Measurements from ENCODE around the gene KLF6. TPM values are rescaled to one million over a fixed set of nuclear protein-coding genes. Genes with fewer than 3 reads are reported as not detected.

Gene KLF6
- total and polyA plus RNA-seq, 8 donors = 25.9 to 187 (median 94.0) TPM

DNA sequence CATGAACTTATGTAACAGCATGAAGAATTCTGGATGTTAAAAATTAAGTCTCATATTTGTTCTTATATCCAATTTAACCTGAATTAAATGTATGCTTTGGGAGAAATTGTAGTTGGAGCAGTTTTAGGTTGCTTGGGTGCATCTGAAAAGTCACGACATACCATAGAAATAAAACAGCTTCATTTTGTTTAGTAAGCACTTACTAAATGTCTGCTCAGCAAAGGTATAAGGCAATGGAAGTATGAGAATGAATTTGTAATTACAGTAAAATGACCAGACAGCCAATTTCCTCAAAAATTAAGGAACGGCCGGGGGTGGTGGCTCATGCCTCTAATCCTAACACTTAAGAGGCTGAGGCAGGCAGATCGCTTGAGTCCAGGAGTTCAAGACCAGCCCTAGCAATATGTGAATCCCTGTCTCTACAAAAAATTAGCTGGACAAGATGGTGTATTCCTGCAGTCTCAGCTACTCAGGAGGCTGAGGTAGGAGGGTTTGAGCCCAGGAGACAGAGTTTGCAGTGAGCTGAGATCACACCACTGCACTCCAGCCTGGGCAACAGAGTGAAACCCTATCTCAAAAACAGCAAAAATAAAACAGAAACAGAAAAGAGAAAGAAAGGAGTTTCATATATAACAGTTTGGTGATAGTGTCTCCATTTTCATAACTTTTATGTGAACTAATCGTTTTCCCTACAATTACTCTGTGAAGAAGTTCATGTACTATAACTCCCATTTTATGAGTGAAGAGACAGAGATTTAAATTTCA, 47.2 kb upstream of the KLF6 start:
- peaks cover 24 to 47% (median 37%) of the 10 kb centered on the region in 4 donors for H3K4me1 ChIP-seq
- H3K27ac ChIP-seq = no peak overlapping the region
- intact Hi-C loops (cut with DNase I; ENCODE audit: low total_unique reads) = no loop called here
- no peak for DNase-seq
- H3K4me3 ChIP-seq = no peak overlapping the region
- H3K9me3 ChIP-seq = no peaks in the 10 kb centered on the region
- no peaks in the 10 kb centered on the region for H3K27me3 ChIP-seq
- no peak for TF ChIP-seq CTCF (IDR thresholded peaks at IDR 0.05)
- TF ChIP-seq POLR2AphosphoS5 (IDR thresholded peaks at IDR 0.05) = no peak
- TF ChIP-seq POLR2A (IDR thresholded peaks at IDR 0.05) = no peak
- no peak for TF ChIP-seq EP300 (IDR thresholded peaks at IDR 0.05)
- no peaks in the 10 kb centered on the region for H3K36me3 ChIP-seq
- WGBS, 5 donors = 80 to 92% (median 91%) methylated on average over 5 of the region's 5 CpGs

DNA sequence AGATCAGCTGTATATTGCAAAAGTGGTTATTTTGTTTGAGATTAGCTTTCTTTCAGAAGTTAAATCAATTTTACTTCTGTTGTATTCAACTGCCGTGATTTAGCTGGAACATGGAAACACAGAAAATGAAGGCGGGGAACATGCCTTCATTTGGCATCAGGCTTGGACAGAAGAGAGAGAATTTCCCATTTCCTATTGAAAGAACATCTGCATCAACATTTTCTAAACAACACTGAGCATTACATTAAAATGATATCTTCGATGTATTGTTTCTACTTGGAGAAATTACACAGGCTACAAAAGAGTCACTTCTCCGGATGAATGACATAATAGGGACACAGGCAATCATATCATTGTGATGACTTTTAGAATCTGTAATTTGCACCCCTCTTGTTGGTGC, 46.6 kb upstream of the KLF6 start:
- Histone ChIP-seq H3K27me3 (no peaks in the 10 kb centered on the region), H3K27ac (no peak overlapping the region), H3K4me1 (peaks cover 24 to 47% (median 36%) of the 10 kb centered on the region in 4 donors), H3K36me3 (no peaks in the 10 kb centered on the region), H3K9me3 (no peaks in the 10 kb centered on the region), H3K4me3 (no peak overlapping the region)
- no peak for DNase-seq
- TF ChIP-seq POLR2A (IDR thresholded peaks at IDR 0.05) (no peak), CTCF (IDR thresholded peaks at IDR 0.05) (no peak), POLR2AphosphoS5 (IDR thresholded peaks at IDR 0.05) (no peak), EP300 (IDR thresholded peaks at IDR 0.05) (no peak)
- intact Hi-C loops (cut with DNase I; ENCODE audit: low total_unique reads) = no loop called here
- 83 to 88% (median 86%) methylated on average over 4 of the region's 4 CpGs for WGBS, 5 donors

DNA sequence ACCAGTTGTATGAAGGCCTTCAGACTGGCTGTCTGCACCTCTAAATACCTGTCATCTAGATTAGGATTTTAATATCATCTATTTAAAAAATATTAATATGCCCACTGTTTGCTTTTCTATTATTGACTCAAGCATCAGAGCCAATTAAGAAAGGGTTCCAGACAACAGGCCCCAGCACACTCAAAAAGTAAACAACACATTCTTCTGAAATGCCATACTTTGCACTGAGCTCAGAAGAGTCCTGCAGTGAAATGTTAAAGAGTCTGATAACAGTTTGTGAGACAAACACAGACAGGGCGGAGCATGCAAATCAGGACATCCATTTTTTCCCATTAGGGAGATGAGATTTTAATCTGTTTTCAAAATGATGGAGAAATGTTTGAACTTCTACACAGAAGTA, 45.9 kb upstream of the KLF6 start:
- Histone ChIP-seq H3K4me1 (peaks cover 22 to 46% (median 32%) of the 10 kb centered on the region in 4 donors), H3K4me3 (no peak overlapping the region), H3K27me3 (no peaks in the 10 kb centered on the region), H3K27ac (peak overlapping the region in 3 of 5 donors; percentile 7 to 83 (median 79)), H3K36me3 (no peaks in the 10 kb centered on the region), H3K9me3 (no peaks in the 10 kb centered on the region)
- no peak for TF ChIP-seq EP300 (IDR thresholded peaks at IDR 0.05)
- TF ChIP-seq POLR2AphosphoS5 (IDR thresholded peaks at IDR 0.05) = no peak
- no peak for TF ChIP-seq CTCF (IDR thresholded peaks at IDR 0.05)
- TF ChIP-seq POLR2A (IDR thresholded peaks at IDR 0.05) = no peak
- no peak for DNase-seq
- 38 to 67% (median 59%) methylated on average over 1 of the region's 1 CpG for WGBS, 5 donors
- intact Hi-C loops (cut with DNase I; ENCODE audit: low total_unique reads) = no loop called here

- H3K36me3 ChIP-seq = no peaks in the 10 kb centered on the region
- peak overlapping the region; percentile 69 to 83 (median 79) for H3K27ac ChIP-seq
- no peaks in the 10 kb centered on the region for H3K27me3 ChIP-seq
- WGBS, 5 donors = 73 to 79% (median 75%) methylated on average over 7 of the region's 7 CpGs
- peaks cover 14 to 39% (median 27%) of the 10 kb centered on the region in 4 donors for H3K4me1 ChIP-seq
- H3K4me3 ChIP-seq = peak overlapping the region; percentile 22 to 47 (median 32)
- TF ChIP-seq EP300 (IDR thresholded peaks at IDR 0.05) (no peak), POLR2AphosphoS5 (IDR thresholded peaks at IDR 0.05) (no peak), CTCF (IDR thresholded peaks at IDR 0.05) (no peak), POLR2A (IDR thresholded peaks at IDR 0.05) (no peak)
- DNase-seq = no peak
- intact Hi-C loops (cut with DNase I; ENCODE audit: low total_unique reads) = no loop called here
- no peaks in the 10 kb centered on the region for H3K9me3 ChIP-seq
Measured at GRCh38 chr10:3829156-3830050, 44.4 kb upstream of the KLF6 start.
